ENCODE data around the gene IL1R2. TPM values are rescaled to one million over a fixed set of nuclear protein-coding genes. Genes with fewer than 3 reads are reported as not detected.

IL1R2 gene
- total RNA-seq, 4 donors from 2014 or later, result 55.3 to 103 (median 80.7) TPM

DNA sequence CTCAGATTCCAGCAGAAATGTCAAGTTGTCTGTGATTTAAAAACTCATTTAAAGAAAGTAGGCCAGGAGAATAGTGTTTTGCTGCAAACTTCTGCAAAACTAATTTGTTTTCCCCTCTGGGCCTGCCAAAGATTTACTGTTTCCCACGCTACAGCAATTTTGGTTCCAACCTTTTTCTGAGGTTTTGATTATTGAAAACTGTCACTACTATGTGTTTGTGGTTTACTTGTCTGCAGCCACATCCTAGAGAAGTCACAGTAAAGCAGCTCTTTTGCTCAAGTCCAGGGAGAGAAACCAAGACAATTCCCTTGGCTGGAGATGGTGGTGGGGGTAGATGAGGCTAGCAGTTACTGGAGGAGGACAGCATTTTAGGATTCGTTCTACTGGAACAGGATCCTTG is 12.8 kb downstream of the IL1R2 start:
- Histone ChIP-seq H3K4me1 (peaks cover 23% of the 10 kb centered on the region), H3K27me3 (no peaks in the 10 kb centered on the region), H3K4me3 (no peak overlapping the region), H3K27ac (no peak overlapping the region), H3K9me3 (no peaks in the 10 kb centered on the region), H3K36me3 (no peaks in the 10 kb centered on the region)
- no peak for DNase-seq (ENCODE audit: low spot score in 2 of 2)
- TF ChIP-seq POLR2AphosphoS5 (IDR thresholded peaks at IDR 0.05) (no peak), POLR2A (IDR thresholded peaks at IDR 0.05) (no peak), EP300 (IDR thresholded peaks at IDR 0.05) (no peak)
- TF ChIP-seq, protein P1, sequence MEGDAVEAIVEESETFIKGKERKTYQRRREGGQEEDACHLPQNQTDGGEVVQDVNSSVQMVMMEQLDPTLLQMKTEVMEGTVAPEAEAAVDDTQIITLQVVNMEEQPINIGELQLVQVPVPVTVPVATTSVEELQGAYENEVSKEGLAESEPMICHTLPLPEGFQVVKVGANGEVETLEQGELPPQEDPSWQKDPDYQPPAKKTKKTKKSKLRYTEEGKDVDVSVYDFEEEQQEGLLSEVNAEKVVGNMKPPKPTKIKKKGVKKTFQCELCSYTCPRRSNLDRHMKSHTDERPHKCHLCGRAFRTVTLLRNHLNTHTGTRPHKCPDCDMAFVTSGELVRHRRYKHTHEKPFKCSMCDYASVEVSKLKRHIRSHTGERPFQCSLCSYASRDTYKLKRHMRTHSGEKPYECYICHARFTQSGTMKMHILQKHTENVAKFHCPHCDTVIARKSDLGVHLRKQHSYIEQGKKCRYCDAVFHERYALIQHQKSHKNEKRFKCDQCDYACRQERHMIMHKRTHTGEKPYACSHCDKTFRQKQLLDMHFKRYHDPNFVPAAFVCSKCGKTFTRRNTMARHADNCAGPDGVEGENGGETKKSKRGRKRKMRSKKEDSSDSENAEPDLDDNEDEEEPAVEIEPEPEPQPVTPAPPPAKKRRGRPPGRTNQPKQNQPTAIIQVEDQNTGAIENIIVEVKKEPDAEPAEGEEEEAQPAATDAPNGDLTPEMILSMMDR (IDR thresholded peaks at IDR 0.05), result no peak
- WGBS, result 36% methylated on average over 2 of the region's 2 CpGs

DNA sequence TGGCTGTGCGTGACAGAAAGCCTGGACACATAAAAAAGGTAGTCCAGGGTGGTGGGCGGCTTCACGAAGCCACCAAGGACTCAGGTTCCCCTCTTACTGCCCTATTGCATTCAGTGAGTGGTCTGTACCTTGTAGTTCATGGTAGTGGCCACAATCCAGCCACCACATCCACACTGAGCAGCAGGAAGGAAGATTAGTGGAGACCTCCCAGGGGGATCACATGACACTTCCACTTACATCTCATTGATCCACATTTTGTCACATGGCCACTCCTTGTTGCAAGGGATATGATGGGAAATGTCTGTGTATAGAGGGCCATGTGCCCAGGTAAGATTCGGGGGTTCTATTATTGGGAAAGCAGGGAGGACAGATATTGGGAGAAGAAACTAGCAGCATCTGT is 13.7 kb downstream of the IL1R2 start:
- 92% methylated on average over 4 of the region's 4 CpGs for WGBS
- no peak for DNase-seq (ENCODE audit: low spot score in 2 of 2)
- Histone ChIP-seq H3K4me3 (no peak overlapping the region), H3K27ac (no peak overlapping the region), H3K4me1 (peaks cover 23% of the 10 kb centered on the region), H3K36me3 (no peaks in the 10 kb centered on the region), H3K27me3 (no peaks in the 10 kb centered on the region), H3K9me3 (no peaks in the 10 kb centered on the region)
- TF ChIP-seq POLR2A (IDR thresholded peaks at IDR 0.05) (no peak), POLR2AphosphoS5 (IDR thresholded peaks at IDR 0.05) (no peak), EP300 (IDR thresholded peaks at IDR 0.05) (no peak)
- TF ChIP-seq, protein P1 (IDR thresholded peaks at IDR 0.05), result no peak

DNA sequence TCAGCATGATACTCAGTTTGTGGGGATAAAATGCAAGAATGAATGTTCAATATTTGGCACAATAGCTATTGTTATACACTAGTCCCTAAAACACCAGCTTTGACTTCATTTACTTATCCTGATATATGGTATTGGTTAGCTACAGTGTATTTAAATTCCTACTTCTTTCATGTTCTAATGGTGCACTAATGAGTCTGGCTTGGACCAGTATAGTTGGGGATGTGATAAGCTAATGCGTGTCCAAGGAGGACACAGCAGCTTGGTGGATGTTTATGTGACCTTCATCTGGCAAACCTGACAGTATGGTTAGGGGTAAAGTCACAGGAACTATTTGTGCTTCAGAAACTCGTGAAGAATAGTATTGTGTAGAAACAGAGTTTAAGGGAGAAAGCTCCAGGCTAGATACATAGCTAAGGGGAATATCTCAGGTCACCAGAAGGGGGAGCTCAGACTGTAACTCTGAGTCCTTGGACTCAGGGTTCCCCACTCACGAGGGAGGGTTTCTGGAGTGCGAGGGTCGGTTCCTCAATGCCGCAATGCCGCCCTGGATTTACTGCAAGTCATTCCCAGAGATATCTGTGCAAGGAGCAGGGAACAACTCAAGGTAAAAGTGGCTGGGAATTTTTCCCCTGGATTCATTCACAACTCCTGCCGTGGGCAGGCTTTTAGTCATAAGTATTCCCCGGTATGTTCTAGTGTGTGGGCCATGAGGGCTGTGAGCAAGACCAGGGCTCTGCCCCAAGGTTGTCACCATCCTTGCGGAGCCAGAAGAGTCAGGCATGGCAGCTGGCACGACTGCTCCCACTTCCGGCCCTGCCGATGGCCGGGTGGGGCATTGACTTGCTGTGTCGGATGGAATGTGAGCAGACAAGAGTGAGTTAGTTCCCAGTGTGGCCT is 14.5 kb downstream of the IL1R2 start:
- H3K27me3 ChIP-seq, result no peaks in the 10 kb centered on the region
- 55% methylated on average over 15 of the region's 15 CpGs for WGBS
- no peaks in the 10 kb centered on the region for H3K9me3 ChIP-seq
- H3K36me3 ChIP-seq, result no peaks in the 10 kb centered on the region
- no peak overlapping the region for H3K27ac ChIP-seq
- H3K4me3 ChIP-seq, result no peak overlapping the region
- H3K4me1 ChIP-seq, result peaks cover 25% of the 10 kb centered on the region
- no peak for TF ChIP-seq POLR2A (IDR thresholded peaks at IDR 0.05)
- TF ChIP-seq, protein P1 (IDR thresholded peaks at IDR 0.05), result peak; percentile 40 to 54
- DNase-seq (ENCODE audit: low spot score in 2 of 2), result no peak

DNA sequence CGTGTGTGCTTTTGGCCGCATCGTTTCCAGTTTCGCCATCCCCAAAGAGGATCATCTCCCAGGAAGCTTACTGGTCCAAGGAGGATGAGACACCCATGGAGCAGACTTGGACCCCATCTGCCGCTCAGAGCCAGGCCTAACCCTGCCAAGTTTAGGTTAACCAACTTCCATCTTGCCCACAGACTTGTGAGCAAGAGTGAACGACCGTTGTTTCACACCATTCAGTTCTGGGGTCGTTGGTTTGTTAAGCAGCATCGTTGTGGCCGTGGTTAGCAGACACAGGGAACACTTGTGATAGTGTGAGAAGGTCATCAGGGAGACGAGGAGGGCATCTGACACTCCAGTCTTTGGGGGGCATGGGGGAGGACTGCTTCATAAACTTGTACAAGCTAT is 15.1 kb downstream of the IL1R2 start:
- no peak for TF ChIP-seq POLR2A (IDR thresholded peaks at IDR 0.05)
- TF ChIP-seq, protein P1 (IDR thresholded peaks at IDR 0.05), result no peak
- no peak for TF ChIP-seq EP300 (IDR thresholded peaks at IDR 0.05)
- Histone ChIP-seq H3K36me3 (no peaks in the 10 kb centered on the region), H3K27me3 (no peaks in the 10 kb centered on the region), H3K4me3 (no peak overlapping the region), H3K27ac (no peak overlapping the region), H3K4me1 (peaks cover 27% of the 10 kb centered on the region), H3K9me3 (no peaks in the 10 kb centered on the region)
- no peak for DNase-seq (ENCODE audit: low spot score in 2 of 2)
- WGBS, result 68% methylated on average over 10 of the region's 11 CpGs

DNA sequence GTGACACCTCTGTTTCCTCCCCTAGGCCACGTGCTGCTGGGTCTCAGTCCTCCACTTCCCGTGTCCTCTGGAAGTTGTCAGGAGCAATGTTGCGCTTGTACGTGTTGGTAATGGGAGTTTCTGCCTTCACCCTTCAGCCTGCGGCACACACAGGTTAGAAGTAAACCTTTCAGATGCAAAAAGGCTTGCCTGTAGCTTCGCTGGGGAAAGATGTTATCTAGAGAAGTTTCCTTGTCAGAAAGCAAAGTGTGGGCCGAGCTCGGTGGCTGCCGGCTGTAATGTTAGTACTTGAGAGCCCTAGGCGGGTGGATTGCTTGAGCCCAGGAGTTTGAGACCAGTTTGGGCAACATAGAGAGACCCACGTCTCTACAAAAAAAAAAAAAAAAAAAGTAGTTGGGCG is 16.7 kb downstream of the IL1R2 start:
- TF ChIP-seq, protein P1 (IDR thresholded peaks at IDR 0.05), result no peak
- Histone ChIP-seq H3K27ac (no peak overlapping the region), H3K4me1 (peaks cover 31% of the 10 kb centered on the region), H3K9me3 (no peaks in the 10 kb centered on the region), H3K27me3 (no peaks in the 10 kb centered on the region), H3K36me3 (no peaks in the 10 kb centered on the region), H3K4me3 (no peak overlapping the region)
- WGBS, result 82% methylated on average over 12 of the region's 12 CpGs
- DNase-seq (ENCODE audit: low spot score in 2 of 2), result no peak

All from suprapubic skin (tissue), 4 donors.